Measurements from ENCODE around the gene CAPN15.

The CAPN15 gene

DNA sequence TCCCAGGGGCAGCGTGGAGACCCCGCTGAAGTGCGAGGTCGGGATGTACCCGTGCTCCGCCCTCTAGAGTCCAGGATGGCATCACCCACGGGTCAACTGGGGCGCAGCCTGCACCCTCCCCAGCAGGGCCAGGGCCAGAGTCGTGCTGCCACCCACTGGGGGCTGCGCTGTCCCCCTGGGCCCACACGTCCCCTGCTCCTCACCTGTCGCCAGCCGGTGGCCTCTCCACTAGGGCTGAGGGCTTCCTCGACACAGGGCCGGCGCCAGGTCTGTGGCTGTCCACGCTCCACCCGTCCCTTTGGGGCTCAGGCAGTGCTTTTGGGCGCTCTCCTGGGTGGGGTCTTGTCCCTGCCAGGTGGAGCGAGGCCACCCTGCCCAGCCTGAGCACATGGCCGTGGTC lies 21.1 kb downstream of the CAPN15 start:
- no peak for DNase-seq

DNA sequence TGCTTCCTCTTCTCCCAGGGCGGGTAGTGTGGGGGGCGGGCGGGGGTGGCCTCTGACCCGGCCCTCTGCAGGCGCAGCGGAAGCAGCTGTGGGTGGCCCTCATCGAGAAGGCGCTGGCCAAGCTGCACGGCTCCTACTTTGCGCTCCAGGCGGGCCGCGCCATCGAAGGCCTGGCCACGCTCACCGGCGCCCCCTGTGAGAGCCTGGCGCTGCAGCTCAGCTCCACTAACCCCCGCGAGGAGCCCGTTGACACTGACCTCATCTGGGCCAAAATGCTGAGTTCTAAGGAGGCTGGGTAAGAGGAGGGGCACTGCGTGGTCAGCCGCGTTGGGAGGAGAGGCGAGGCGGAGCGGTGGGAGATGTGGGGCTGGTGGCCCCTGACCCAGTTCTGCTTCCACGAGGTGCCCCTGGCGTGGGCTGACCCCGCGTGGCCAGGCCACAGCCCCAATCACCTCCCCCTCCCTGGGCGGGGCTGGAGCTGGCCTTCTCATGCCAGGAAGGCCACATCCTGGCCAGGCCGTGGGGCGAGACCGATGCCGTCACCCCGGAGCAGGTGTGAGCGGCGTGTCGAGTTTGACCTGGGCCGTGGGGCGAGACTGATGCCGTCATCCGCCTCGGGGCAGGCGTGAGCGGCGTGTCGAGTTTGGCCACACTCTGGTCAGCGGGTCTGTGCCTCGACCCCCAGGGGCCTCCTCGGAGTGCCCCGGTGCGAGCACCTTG lies 22.2 kb downstream of the CAPN15 start:
- DNase-seq = no peak

DNA sequence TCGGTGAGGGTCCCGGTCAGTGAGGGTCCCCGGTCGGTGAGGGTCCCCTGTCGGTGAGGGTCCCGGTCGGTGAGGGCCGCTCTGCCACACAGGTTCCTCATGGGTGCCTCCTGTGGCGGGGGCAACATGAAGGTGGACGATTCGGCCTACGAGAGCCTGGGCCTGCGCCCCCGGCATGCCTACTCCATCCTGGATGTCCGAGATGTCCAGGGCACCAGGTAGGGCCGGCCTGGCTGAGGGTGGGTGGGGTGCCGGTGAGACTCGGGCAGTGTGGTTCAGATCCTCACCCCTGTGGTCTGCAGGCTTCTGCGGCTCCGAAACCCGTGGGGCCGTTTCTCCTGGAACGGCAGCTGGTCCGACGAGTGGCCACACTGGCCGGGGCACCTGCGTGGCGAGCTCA lies 23.7 kb downstream of the CAPN15 start:
- DNase-seq = no peak

DNA sequence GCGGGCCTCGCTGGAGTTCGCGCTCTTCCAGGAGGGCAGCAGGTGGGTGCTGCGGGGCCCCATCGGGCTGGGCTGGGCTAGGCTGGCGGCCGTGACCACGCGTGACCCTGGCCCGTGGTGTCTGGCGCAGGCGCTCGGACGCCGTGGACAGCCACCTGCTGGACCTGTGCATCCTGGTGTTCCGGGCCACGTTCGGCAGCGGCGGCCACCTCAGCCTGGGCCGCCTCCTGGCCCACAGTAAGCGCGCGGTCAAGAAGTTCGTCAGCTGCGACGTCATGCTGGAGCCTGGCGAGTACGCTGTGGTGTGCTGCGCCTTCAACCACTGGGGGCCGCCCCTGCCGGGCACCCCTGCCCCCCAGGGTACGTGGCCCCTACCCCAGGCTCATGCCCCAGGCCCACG lies 24.7 kb downstream of the CAPN15 start:
- no peak for DNase-seq

DNA sequence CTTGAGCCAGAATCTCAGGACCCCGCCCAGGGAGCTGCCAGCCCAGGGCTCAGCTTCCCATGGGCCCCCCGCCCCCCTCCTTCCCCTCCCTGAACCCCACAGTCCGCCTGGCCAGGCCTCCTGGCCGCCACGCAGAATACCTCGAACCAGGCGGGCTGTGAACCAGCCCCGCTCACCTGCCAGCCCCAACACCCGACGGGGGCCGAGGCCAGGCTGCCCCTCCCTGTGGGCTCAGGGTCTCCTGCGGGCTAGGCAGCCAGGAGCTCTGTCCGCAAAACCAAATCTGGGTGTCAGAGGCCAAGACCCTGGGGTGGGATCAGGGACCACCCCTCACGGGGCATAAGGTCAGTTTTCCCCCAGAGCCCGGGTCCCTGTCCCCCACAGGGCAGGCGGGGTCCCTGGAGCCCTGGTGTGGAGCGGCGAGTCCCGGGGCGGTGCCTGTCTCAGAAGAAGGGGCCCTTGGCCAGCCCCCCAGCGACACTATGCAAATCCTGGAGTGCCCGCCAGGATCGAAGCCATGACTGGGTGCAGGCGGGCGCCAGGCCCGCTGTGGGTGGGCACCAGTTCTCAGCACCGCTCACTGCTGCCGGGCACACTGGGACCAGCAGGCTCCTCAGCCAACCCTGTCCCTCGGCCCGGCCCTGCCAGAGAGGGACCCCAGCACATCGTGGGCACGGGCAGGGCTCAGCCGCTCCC lies 26.2 kb downstream of the CAPN15 start:
- DNase-seq = no peak

DNA sequence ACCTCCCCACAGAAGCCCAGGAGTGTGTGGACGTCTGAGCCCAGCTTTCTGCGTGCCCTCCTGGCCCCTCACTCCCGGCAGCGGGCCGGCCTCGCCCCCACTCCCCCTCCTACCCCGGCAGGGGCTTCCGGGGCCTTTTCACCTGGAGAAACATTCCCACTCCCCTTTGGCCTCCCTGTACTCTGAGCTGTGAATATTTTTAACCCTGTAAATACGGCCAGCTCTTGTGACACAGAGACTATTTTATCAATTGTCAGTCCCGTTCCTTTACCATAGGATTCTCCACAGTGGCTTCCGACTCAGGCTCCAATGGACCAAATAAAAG lies 26.7 kb downstream of the CAPN15 start:
- DNase-seq = no peak

DNA sequence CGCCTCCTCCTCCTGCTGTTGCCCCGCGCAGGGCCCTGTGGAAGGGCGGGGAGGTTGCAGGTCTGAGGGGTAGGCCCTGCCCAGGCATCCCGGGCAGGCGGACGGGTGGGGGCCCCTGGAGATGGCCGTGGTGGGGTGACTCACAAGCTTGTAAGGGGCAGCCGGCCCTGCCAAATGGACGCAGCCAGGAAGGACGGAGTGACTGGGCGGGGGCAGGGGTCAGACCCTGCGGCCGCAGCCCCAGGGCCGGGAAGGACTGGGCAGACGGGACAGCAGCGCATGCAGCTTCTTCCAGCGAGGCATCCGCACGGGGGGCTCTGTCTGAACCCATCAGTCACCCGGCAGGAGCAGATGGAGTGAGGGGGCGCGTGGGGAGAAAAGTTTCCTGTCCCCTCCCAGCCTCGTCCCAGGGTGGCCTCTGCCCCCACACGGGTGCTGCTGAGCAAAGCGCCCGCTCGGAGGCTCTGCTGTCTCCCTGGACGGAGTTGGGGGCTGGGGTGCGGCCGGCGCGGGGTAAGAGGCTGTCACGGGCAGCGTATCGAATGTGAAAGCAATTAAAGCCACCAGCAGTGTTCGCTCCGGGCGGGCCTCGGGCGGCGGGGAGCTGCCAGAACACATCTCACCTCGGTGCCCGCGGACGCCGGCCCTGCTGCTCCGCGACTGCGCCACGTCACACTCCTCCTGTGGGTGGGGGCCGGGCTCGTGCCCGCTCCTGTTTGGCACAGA lies 27.3 kb downstream of the CAPN15 start:
- peak; percentile 68 for DNase-seq

DNA sequence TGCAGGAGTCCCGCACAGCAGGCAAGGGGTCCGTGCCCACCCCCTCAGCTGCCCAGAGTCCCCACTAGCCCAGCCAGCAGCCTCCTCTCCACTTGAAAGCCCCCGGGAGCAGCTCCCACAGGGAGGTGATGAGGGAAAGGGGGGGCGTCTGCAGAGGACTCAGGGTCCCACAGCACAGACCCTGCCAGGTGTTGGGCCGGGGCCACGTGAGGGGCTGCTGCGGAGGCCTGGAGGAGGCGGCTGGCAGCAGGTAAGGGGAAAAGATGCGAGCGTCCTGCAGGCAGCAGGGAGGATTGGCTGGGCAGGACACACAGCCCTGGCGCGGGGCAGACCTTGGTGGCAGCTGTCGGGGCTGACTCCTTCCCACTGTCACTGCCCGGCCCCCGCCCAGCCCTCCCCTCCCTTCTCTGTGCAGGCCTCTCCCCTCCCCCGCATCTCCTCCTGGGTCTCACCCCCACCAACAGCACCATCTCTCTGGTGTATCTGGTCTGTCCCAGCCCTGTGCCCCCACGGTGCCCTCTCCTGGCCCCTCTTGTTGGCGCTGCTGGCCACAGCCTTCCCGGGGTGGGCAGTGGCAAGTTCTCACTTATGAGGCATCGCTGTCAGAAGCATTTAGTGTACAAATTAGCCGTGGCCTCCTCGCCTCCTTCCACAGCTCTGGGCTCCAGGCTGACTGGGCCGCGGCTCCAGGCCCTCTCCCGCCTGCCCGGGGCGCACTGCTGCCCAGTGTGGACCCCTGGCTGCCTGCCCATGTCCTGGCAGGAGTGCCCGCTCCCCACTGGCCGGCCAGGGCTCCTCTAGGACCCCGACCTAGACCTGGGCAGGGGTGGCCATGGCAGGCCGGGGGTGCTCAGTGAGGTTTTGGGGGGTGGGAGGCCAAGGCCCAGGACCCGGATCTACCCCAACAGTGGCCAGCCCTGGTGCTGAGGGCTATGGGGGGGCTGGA lies 28.3 kb downstream of the CAPN15 start:
- DNase-seq = no peak

DNA sequence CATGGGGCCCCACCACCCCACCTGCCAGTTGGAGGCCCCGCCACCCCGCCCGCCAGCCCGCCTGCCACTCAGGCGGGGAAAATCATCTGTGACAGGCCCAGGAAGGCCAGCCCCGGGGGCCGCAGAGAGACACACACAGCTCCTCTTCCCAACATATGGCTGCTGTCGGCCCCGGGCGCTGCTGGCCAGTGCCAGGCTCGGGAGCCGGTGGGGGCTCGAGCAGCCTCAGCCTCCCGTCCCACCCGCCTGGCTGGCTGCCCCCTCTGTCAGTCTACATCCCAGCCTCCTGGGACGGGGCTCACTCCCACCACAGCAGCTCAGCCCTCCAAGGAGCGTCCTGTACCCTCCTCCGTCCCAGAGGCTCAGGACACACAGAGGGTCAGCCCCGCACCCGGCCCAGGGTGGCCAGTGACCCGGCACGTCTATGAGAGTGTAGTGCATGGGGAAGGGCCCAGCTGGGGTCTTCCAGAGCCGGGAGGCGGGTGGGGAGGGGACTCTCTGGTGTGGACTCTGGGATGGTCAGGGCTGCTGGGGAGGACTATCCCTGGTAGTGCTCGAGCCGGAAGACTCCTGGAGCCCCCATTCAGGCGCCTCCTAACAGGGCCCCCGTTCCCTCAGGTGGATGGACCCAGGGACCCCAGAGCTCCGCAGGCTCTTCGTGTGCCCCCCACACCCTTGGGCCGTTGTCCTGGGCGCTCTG lies 29.1 kb downstream of the CAPN15 start:
- DNase-seq = no peak

DNA sequence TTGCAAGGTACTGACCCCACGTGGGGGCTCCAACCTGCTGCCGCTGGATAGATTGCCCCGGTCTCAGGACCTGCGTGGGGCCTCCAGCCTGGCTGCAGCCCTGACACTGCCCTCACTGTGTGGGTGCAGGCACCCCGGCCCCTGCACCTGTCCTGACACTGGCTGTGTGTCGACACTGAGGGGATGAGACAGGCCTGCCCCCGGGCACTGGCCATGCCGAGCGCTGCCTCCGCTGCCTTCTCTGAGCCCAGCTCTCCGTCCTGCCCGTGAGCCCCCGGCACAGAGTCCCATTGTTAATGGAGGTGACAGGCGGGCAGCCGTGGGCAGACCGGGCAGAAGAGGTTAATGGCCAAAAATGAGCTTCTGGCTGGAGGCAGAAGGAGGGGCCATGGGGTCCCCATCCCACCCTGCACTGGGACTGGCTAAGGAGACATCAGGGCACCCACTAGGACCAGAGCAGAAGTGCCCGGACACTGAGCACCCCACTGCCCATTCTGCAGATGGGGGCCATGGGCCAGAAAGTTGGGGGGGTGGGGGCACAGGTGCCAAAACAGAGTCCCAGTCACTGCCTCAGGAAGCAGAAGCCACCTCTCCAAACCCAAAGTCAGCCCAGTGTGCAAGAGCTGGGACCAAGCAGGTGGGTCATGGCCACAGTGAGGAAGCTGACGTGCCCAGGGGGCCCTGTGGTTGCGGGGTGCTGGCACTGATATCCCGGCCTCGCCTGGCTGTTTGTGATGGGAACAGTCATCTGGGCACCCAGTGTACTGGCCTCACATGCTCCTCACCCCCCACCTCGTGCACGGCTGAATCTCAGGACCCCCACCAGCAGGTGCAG lies 30.2 kb downstream of the CAPN15 start:
- DNase-seq = no peak

DNA sequence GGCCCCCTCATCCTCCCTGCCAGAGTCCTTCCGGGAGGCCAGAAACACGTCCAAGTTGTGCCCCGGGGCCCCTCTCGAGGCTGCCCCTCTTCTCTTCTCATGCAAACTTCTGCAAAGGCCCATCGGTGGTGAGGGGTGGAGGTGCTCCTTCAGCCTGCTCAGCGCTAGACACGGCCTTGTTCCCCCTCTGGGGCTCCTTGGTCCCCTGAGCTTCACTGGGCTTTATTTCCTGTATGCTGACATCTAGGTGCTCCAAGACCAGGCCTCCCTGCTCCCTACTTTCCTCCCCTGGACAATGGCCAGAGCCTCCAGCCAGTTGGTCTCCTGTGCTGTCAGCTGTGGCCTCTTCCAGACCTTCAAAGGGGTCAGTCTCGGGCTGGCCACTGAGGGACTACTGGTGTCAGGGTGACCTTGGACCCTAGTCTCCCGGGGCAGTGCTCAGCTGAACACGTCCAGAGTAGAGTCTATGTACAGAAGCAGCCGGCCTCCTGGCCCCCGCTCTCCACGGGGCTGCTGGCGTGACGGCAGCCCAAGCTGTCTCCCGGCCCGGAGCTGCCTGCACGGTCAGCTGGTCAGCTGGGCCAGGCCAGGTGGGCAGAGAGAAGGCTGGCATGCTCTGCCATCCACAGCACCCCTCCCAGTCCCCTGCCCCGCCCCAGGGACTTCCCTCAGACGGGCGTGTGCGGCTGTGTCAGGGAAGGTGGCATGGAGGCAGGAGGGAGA lies 30.9 kb downstream of the CAPN15 start:
- no peak for DNase-seq

DNA sequence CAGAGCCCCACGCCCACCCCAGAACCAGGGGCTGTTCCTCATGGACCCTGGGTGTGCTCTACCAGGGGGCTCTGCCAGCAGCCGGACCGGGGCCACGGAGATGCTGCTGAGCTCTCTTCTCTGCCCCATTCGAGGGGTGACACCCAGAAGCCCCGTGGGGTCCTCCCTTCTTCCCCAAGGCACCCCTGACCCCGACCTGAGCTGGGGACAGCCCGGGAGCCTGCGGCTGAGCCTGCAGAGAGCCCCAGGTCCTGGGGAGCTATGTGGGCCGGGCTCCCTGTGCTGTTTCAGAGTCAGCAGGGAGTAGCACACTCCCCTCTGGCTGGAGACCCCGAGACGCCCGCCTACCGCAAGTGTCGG lies 31.5 kb downstream of the CAPN15 start:
- DNase-seq = no peak

DNA sequence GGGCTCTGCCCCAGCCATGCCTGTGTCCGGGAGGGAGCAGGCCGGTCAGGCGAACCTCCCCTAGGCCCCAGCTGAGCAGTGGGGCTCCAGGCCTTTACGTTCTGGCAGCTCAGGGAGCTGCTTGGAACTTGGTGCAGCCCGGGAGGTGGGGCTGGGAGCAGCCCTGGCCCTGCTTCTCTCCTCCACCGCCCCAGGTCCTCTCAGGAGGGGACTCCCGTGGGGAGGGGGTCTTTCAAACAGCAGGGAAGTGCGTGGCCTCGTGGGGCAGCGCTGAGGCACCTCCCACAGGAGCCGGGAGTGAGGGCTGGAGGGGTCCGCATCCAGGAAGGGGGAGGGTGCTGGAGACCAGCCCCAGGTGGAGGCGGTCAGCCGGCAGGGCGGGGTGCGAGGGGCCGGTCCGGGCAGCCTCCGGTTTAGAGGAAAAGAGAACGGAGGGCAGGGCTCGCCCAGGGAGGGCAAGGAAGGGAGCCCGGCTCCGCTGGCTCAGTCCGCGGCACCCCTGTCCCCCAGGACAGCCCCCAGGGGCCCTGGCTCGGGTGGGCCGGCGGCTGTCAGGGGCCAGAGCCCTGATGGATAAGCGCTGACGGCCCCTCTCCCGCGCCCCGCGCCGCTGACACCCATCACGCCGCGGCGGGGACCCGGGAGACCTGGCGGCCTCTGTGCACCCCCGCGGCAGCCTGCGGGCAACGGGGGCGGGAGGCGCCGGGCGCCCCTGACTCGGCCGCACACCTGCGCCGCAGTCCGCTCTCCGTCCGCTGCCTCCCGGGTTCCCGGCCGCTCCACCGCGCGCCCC lies 32.1 kb downstream of the CAPN15 start:
- DNase-seq = no peak

DNA sequence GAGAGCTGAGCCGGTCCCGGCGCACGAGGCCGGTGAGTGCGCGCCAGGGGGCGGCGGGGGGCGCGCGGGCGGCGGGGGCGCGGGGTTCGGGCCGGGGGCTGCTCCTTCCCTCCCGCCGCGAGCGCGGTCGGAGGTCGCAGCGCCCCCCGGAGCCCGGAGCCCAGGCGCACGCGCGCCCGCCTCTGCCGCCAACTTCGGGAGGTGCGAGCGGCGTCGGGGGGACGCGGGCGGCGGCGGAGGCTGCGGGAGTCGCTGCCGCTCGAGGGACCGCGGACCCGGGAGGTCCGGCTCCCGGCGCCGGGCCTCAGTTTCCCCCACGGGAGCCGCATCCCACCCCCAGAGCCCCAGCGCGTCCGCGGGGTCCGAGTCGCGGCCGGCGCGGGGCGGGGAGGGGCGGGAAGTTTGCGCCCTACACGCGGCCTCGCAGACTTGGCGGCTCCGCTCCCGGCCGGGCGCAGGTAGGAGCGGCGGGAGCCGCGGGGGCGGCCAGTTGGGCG lies 32.7 kb downstream of the CAPN15 start, which contains the start of gene PRR35:
Gene PRR35 (plus strand): TSS at position 191 of the 497 bp plus-strand sequence. CDS start 2,901 bp downstream, outside the sequence.
- DNase-seq = no peak

DNA sequence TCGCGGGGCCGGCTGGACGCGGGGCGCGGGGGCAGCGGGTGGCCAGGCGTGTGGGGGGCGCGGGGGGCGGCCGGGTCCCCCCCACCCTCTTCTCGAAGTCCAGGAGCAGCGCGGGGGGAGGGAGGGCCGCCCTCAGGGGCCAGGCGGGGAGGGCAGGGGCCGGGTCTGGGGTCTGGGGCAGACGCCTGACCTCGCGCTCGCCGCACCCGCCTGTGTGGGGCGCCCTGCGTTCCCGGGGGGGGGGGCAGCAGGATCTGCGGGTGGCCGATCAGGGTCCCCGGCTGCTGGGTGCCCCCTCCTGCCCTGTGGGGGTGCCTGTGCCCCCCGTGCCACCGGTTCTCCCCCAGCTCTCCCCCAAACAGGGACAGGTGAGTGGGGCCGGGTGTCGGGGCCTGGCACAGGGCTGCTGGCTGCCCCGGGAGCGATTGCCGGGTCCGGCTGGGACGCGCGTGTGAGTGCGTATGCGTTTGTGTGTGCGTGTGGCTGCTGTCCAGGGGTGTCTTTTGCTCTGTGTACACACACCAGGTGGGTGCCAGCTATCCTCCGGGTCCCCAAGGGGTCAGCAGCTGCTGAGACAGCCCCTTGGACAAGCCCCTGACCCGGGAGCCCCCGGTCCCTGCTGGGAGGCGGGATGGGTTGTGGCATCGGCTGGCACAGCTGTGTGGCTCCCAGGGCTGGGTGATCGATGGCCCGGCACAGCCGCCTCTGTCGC lies 33.3 kb downstream of the CAPN15 start:
- DNase-seq = no peak

DNA sequence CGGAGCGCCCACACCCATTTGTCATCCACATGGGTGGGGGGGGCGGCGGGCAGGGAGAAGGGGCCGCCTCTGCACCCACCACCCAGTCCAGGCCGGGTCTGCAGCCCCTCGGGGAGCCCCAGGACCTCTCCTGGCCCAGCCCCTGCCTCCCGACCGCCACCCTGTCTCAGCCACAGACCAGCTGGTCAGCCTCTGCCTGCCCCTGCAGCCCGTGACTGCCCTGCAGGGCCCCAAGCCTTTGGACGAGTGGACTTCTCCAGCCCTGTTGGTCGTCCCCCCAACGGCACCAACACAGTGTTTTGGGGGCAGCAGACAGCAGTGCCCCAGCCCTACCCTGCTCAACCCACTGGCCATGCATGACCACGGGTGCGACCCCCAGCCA lies 33.9 kb downstream of the CAPN15 start:
- DNase-seq = no peak

DNA sequence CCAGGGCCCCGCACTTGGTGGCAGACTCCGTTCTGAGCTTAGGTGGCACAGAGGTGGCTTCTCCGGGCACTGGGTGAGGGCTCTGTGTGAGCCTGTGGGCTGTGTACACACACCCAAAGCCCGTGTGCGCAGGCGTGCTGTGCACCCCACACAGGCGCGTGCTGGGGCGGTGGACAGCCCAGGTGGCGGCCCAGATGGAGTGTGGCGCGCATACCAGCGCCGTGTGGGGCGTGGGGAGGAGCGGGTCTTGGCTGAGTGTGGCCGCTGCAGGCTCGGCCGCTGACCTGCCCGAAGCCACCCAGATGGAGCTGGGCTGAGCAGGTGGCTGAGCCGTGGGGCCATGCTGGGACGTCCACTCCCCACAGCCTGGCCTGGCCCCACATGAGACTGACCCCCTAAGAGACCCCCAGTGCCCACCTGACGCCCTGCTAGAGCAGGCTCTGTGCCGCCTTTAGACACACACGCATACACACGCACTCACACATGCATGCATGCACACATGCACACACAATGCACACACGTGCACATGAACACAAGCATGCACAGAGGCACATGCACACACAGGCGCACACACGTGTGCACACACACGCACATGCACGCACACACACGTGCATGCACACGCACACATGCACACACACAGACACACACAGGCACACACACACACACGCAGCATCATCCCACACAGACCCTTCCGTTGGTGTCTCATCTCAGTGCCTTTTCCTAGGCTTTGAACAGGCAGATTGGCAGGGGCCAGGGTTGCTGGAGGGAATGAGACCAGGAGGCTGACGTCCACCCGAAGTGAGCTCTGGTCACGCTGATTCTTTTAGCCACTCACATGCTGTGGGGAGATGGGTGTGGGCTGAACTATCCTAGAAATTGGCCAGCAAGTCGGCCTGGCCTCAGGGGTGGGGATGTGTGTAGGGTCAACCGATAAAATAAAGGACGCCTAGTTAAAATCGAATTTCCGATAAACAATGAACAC lies 34.7 kb downstream of the CAPN15 start:
- DNase-seq = no peak
